GM23338 (cell line): Measurements from ENCODE around the gene FGF22. TPM values are rescaled to one million over a fixed set of nuclear protein-coding genes. Genes with fewer than 3 reads are reported as not detected.

Experiments
- ATAC-seq: fragments of 200-7000 bp; cut with Tn5 transposase; 3 replicates; pipeline ENCODE4 v1.9.1; 2020
- DNase-seq: peaks from one replicate; pipeline ENCODE4 v3.0.0-alpha.2; 2015; ENCODE audit warnings: low spot score
- H2AFZ ChIP-seq: fragments of 200-600 bp; sonication (generic); 2 replicates; pipeline ENCODE4 v1.8.0; 2016; ENCODE audit warnings: antibody characterized with exemption, mild to moderate bottlenecking, moderate library complexity
- H3F3A ChIP-seq: fragments of 200-600 bp; sonication (generic); replicated peaks from 2 replicates; pipeline ENCODE4 v1.8.0; 2017; ENCODE audit warnings: antibody characterized with exemption, mixed run types, low read depth
- H3K27ac ChIP-seq: fragments of 200-600 bp; sonication (generic); 2 replicates; pipeline ENCODE4 v1.6.1; 2016; ENCODE audit warnings: low read depth
- H3K27me3 ChIP-seq: fragments of 200-600 bp; sonication (generic); 2 replicates; pipeline ENCODE4 v1.8.0; 2016; ENCODE audit warnings: mild to moderate bottlenecking, mixed run types, moderate library complexity; ENCODE audit not compliant: insufficient read depth
- H3K36me3 ChIP-seq: fragments of 200-600 bp; sonication (generic); 2 replicates; pipeline ENCODE4 v1.8.0; 2016; ENCODE audit warnings: mild to moderate bottlenecking; ENCODE audit not compliant: insufficient read depth
- H3K4me1 ChIP-seq: fragments of 200-600 bp; sonication (generic); 2 replicates; pipeline ENCODE4 v1.8.0; 2016; ENCODE audit warnings: mild to moderate bottlenecking, moderate library complexity; ENCODE audit not compliant: insufficient read depth
- H3K4me2 ChIP-seq: fragments of 200-600 bp; sonication (generic); 2 replicates; pipeline ENCODE4 v1.7.1; 2017; ENCODE audit warnings: mixed run types
- H3K4me3 ChIP-seq: fragments of 200-600 bp; sonication (generic); 2 replicates; pipeline ENCODE4 v1.6.1; 2016; ENCODE audit warnings: mixed run types
- H3K79me2 ChIP-seq: fragments of 200-600 bp; sonication (generic); replicated peaks from 2 replicates; pipeline ENCODE4 v1.8.0; 2017; ENCODE audit warnings: mild to moderate bottlenecking; ENCODE audit not compliant: insufficient read depth
- H3K9me2 ChIP-seq: fragments of 200-600 bp; sonication (generic); 2 replicates; pipeline ENCODE4 v1.8.0; 2017; ENCODE audit not compliant: insufficient read depth
- H4K20me1 ChIP-seq: fragments of 200-600 bp; sonication (generic); replicated peaks from 2 replicates; pipeline ENCODE4 v1.8.0; 2017; ENCODE audit warnings: mild to moderate bottlenecking; ENCODE audit not compliant: insufficient read depth
- H3K27ac Mint-ChIP-seq: 2 replicates; pipeline ENCODE4 v1.8.0; 2020; ENCODE audit warnings: inconsistent platforms, mild to moderate bottlenecking, moderate library complexity, mixed read lengths
- H3K27me3 Mint-ChIP-seq: 3 replicates; pipeline ENCODE4 v1.8.0; 2022; ENCODE audit warnings: low read depth, mild to moderate bottlenecking, moderate library complexity, mixed read lengths, inconsistent platforms; ENCODE audit not compliant: insufficient read depth, poor library complexity
- H3K36me3 Mint-ChIP-seq: 3 replicates; pipeline ENCODE4 v1.8.0; 2021; ENCODE audit warnings: low read depth, mild to moderate bottlenecking, inconsistent platforms, moderate library complexity, mixed read lengths
- H3K4me1 Mint-ChIP-seq: 3 replicates; pipeline ENCODE4 v1.8.0; 2020; ENCODE audit warnings: mild to moderate bottlenecking, inconsistent platforms, mixed read lengths
- H3K4me3 Mint-ChIP-seq: 3 replicates; pipeline ENCODE4 v1.8.0; 2021; ENCODE audit warnings: moderate library complexity, mild to moderate bottlenecking, inconsistent platforms, mixed read lengths
- H3K9me3 Mint-ChIP-seq: 3 replicates; pipeline ENCODE4 v1.8.0; 2020; ENCODE audit warnings: moderate library complexity, mild to moderate bottlenecking, inconsistent platforms, mixed read lengths
- CREB1 ChIP-seq: fragments of 250-450 bp; sonication (Bioruptor Pico); IDR thresholded peaks from 2 replicates; pipeline ENCODE4 v1.5.0; 2020; ENCODE audit warnings: low read depth, mild to moderate bottlenecking, moderate library complexity
- EZH2 ChIP-seq: fragments of 200-600 bp; sonication (generic); IDR thresholded peaks from one replicate; pipeline ENCODE4 v1.8.0; 2017; ENCODE audit warnings: antibody characterized with exemption, mild to moderate bottlenecking, low read depth; ENCODE audit not compliant: unreplicated experiment
- JUNB ChIP-seq: IDR thresholded peaks from one replicate; pipeline ENCODE4 v1.6.1; 2016; ENCODE audit warnings: antibody characterized with exemption; ENCODE audit not compliant: unreplicated experiment
- NANOG ChIP-seq: IDR thresholded peaks from 2 replicates; pipeline ENCODE4 v1.6.1; 2016; ENCODE audit warnings: antibody characterized with exemption, borderline replicate concordance
- POLR2AphosphoS5 ChIP-seq: IDR thresholded peaks from 2 replicates; pipeline ENCODE4 v1.6.1; 2016; ENCODE audit warnings: antibody characterized with exemption, low read depth
- STAT1 ChIP-seq: IDR thresholded peaks from one replicate; pipeline ENCODE4 v1.6.1; 2016; ENCODE audit warnings: antibody characterized with exemption; ENCODE audit not compliant: unreplicated experiment
- ZNF114 ChIP-seq: fragments of 250-450 bp; sonication (Bioruptor Pico); IDR thresholded peaks from 2 replicates; pipeline ENCODE4 v1.5.0; 2020; ENCODE audit warnings: mild to moderate bottlenecking, moderate library complexity
- ZNF331 ChIP-seq: fragments of 250-450 bp; sonication (Bioruptor Pico); IDR thresholded peaks from 2 replicates; pipeline ENCODE4 v1.5.0; 2020; ENCODE audit warnings: low read depth, mild to moderate bottlenecking, moderate library complexity
- polyA plus RNA-seq: library from polyadenylated mRNA; unstranded; fragments of >200 nt; fragmentation: Nextera tagmentation; extraction: Ambion mirVana; gene quantifications from 2 replicates; pipeline ENCODE4 v1.2.1, GENCODE V29; 2016
- total RNA-seq: library from RNA; depleted of rRNA; stranded (reverse); fragments of >200 nt; shearing (Covaris generic); gene quantifications from 2 replicates; pipeline ENCODE4 v1.2.3, GENCODE V29; 2014
- TF ChIP-seq, protein P1 (sequence below), 2 experiments: fragments of 200-600 bp in 1 of 2; sonication (generic) in 1 of 2; conservative IDR thresholded peaks; 2 replicates each; pipeline versions ENCODE4 v1.5.1 to v1.6.1; 2016 to 2017; ENCODE audit warnings: antibody characterized with exemption in 2 of 2, low read depth in 2 of 2, mild to moderate bottlenecking in 2 of 2, moderate library complexity in 1 of 2
- TF ChIP-seq, protein P2 (sequence below): IDR thresholded peaks from 2 replicates; pipeline ENCODE4 v1.6.1; 2016; ENCODE audit warnings: antibody characterized with exemption
- TF ChIP-seq, protein P3 (sequence below): fragments of 250-450 bp; sonication (Bioruptor Pico); IDR thresholded peaks from 2 replicates; pipeline ENCODE4 v1.5.0; 2020; ENCODE audit warnings: mild to moderate bottlenecking, moderate library complexity
- TF ChIP-seq, protein P4 (sequence below): IDR thresholded peaks from one replicate; pipeline ENCODE4 v1.6.1; 2018; ENCODE audit warnings: antibody characterized with exemption; ENCODE audit not compliant: unreplicated experiment

FGF22 gene
- total and polyA plus RNA-seq, 2 experiments from 2014 or later: 1.0 to 2.8 TPM

DNA sequence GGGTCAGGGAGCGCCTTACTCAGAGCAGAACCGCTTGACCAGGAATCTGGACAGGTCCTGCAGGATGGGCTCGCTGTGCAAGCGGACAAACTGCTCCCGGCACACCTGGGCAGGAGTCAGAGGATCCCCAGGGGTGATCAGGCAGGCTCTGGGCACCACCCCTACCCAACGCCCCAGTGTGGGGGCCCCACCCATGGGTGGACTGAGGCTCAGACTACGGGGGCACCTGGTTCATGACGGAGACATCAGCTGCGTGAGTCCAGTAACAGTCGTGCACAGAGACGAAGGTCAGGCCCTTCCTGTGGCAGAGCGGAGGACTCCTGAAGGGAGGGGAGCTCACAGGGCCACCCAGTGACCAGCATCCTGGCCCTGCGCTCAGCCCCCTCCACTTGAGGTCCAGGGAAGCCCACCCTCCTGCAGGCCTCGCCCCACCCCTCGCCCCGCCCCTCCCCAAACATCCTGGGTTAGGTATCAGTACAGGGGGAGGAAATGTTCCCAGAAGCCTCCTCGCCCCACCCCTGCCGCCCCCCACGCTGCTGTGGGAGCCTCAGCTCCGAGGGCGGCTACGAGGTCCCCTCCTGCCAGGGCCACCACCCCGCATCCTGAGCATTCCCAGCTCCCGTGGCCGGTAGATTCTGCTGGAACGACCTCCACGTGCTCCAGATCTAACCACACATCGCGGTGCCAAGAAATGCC is 22.0 kb upstream of the FGF22 start:
- Histone ChIP-seq H4K20me1 (peaks cover 4% of the 10 kb centered on the region; the same call in 1 of the 2 replicates), H3F3A (no peaks in the 10 kb centered on the region), H3K27ac (no peak overlapping the region), H3K9me2 (no peaks in the 10 kb centered on the region), H3K27me3 (no peaks in the 10 kb centered on the region), H3K4me3 (no peak overlapping the region), H2AFZ (no peak overlapping the region), H3K36me3 (no peaks in the 10 kb centered on the region), H3K79me2 (no peaks in the 10 kb centered on the region), H3K4me2 (no peak overlapping the region), H3K4me1 (no peaks in the 10 kb centered on the region)
- Mint-ChIP-seq H3K27me3 (peaks cover 15% of the 10 kb centered on the region), H3K36me3 (peaks cover 36% of the 10 kb centered on the region), H3K4me1 (peaks cover 3% of the 10 kb centered on the region; the same call in 2 of the 3 replicates), H3K4me3 (no peak overlapping the region; the same call in 2 of the 3 replicates), H3K27ac (no peak overlapping the region), H3K9me3 (no peaks in the 10 kb centered on the region)
- ATAC-seq: no peak
- TF ChIP-seq, protein P1, sequence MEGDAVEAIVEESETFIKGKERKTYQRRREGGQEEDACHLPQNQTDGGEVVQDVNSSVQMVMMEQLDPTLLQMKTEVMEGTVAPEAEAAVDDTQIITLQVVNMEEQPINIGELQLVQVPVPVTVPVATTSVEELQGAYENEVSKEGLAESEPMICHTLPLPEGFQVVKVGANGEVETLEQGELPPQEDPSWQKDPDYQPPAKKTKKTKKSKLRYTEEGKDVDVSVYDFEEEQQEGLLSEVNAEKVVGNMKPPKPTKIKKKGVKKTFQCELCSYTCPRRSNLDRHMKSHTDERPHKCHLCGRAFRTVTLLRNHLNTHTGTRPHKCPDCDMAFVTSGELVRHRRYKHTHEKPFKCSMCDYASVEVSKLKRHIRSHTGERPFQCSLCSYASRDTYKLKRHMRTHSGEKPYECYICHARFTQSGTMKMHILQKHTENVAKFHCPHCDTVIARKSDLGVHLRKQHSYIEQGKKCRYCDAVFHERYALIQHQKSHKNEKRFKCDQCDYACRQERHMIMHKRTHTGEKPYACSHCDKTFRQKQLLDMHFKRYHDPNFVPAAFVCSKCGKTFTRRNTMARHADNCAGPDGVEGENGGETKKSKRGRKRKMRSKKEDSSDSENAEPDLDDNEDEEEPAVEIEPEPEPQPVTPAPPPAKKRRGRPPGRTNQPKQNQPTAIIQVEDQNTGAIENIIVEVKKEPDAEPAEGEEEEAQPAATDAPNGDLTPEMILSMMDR (conservative IDR thresholded peaks at IDR 0.05; ENCODE audit: low read depth in 2 of 2): no peak
- TF ChIP-seq JUNB (no peak), STAT1 (no peak), ZNF331 (CRISPR knock-in tag) (no peak), POLR2AphosphoS5 (no peak), NANOG (no peak), EZH2 (no peak), CREB1 (CRISPR knock-in tag) (no peak), ZNF114 (no peak)
- TF ChIP-seq, protein P2, sequence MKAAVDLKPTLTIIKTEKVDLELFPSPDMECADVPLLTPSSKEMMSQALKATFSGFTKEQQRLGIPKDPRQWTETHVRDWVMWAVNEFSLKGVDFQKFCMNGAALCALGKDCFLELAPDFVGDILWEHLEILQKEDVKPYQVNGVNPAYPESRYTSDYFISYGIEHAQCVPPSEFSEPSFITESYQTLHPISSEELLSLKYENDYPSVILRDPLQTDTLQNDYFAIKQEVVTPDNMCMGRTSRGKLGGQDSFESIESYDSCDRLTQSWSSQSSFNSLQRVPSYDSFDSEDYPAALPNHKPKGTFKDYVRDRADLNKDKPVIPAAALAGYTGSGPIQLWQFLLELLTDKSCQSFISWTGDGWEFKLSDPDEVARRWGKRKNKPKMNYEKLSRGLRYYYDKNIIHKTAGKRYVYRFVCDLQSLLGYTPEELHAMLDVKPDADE: no peak
- TF ChIP-seq, protein P3, sequence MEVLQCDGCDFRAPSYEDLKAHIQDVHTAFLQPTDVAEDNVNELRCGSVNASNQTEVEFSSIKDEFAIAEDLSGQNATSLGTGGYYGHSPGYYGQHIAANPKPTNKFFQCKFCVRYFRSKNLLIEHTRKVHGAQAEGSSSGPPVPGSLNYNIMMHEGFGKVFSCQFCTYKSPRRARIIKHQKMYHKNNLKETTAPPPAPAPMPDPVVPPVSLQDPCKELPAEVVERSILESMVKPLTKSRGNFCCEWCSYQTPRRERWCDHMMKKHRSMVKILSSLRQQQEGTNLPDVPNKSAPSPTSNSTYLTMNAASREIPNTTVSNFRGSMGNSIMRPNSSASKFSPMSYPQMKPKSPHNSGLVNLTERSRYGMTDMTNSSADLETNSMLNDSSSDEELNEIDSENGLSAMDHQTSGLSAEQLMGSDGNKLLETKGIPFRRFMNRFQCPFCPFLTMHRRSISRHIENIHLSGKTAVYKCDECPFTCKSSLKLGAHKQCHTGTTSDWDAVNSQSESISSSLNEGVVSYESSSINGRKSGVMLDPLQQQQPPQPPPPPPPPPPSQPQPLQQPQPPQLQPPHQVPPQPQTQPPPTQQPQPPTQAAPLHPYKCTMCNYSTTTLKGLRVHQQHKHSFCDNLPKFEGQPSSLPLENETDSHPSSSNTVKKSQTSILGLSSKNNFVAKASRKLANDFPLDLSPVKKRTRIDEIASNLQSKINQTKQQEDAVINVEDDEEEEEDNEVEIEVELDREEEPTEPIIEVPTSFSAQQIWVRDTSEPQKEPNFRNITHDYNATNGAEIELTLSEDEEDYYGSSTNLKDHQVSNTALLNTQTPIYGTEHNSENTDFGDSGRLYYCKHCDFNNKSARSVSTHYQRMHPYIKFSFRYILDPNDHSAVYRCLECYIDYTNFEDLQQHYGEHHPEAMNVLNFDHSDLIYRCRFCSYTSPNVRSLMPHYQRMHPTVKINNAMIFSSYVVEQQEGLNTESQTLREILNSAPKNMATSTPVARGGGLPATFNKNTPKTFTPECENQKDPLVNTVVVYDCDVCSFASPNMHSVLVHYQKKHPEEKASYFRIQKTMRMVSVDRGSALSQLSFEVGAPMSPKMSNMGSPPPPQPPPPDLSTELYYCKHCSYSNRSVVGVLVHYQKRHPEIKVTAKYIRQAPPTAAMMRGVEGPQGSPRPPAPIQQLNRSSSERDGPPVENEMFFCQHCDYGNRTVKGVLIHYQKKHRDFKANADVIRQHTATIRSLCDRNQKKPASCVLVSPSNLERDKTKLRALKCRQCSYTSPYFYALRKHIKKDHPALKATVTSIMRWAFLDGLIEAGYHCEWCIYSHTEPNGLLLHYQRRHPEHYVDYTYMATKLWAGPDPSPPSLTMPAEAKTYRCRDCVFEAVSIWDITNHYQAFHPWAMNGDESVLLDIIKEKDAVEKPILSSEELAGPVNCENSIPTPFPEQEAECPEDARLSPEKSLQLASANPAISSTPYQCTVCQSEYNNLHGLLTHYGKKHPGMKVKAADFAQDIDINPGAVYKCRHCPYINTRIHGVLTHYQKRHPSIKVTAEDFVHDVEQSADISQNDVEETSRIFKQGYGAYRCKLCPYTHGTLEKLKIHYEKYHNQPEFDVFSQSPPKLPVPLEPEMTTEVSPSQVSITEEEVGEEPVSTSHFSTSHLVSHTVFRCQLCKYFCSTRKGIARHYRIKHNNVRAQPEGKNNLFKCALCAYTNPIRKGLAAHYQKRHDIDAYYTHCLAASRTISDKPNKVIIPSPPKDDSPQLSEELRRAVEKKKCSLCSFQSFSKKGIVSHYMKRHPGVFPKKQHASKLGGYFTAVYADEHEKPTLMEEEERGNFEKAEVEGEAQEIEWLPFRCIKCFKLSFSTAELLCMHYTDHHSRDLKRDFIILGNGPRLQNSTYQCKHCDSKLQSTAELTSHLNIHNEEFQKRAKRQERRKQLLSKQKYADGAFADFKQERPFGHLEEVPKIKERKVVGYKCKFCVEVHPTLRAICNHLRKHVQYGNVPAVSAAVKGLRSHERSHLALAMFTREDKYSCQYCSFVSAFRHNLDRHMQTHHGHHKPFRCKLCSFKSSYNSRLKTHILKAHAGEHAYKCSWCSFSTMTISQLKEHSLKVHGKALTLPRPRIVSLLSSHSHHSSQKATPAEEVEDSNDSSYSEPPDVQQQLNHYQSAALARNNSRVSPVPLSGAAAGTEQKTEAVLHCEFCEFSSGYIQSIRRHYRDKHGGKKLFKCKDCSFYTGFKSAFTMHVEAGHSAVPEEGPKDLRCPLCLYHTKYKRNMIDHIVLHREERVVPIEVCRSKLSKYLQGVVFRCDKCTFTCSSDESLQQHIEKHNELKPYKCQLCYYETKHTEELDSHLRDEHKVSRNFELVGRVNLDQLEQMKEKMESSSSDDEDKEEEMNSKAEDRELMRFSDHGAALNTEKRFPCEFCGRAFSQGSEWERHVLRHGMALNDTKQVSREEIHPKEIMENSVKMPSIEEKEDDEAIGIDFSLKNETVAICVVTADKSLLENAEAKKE: no peak
- TF ChIP-seq, protein P4, sequence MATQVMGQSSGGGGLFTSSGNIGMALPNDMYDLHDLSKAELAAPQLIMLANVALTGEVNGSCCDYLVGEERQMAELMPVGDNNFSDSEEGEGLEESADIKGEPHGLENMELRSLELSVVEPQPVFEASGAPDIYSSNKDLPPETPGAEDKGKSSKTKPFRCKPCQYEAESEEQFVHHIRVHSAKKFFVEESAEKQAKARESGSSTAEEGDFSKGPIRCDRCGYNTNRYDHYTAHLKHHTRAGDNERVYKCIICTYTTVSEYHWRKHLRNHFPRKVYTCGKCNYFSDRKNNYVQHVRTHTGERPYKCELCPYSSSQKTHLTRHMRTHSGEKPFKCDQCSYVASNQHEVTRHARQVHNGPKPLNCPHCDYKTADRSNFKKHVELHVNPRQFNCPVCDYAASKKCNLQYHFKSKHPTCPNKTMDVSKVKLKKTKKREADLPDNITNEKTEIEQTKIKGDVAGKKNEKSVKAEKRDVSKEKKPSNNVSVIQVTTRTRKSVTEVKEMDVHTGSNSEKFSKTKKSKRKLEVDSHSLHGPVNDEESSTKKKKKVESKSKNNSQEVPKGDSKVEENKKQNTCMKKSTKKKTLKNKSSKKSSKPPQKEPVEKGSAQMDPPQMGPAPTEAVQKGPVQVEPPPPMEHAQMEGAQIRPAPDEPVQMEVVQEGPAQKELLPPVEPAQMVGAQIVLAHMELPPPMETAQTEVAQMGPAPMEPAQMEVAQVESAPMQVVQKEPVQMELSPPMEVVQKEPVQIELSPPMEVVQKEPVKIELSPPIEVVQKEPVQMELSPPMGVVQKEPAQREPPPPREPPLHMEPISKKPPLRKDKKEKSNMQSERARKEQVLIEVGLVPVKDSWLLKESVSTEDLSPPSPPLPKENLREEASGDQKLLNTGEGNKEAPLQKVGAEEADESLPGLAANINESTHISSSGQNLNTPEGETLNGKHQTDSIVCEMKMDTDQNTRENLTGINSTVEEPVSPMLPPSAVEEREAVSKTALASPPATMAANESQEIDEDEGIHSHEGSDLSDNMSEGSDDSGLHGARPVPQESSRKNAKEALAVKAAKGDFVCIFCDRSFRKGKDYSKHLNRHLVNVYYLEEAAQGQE: no peak
- DNase-seq: no peak
